ENCODE measurements around the gene TMEM129. TPM values are rescaled to one million over a fixed set of nuclear protein-coding genes. Genes with fewer than 3 reads are reported as not detected.

Gene TMEM129
- polyA plus RNA-seq, 1 experiment: 33.8 TPM

DNA sequence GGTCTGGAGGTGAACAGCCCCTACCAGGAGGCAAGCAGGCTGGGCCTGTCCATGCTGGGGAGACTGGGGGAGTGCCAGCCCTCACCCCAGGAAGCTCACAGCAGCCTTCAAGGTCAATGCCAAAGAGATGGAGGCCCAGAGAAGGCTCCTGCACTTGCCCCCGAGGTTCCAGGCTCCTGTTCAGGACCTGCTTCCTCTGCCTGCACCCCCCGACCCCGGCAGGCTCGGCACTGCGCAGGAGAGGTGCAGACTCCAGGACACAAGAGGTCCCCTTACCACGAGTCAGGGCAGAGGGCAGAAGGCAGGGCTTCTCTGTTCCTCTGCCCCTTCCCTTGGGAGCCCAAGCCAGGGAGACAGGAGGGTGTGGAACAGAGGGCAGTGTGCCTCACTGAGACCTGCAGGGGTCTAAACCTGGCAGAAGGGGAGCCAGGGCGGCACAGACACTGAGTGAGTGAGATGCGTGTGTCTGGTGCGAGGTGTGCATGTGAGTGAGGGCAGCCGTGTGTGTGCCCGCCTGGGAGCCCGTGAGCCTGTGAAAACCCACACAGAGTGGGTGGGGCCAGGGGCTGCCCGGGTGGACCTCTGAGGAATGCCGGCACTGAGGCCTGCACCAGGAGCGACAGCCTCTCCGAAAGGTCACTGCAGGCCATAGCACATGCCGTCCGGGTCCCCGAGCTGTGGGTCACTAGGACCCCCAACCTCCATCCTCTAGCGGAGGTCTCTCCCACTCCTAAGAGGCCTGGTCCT is 41.3 kb upstream of the TMEM129 start:
- TF ChIP-seq, protein P1, sequence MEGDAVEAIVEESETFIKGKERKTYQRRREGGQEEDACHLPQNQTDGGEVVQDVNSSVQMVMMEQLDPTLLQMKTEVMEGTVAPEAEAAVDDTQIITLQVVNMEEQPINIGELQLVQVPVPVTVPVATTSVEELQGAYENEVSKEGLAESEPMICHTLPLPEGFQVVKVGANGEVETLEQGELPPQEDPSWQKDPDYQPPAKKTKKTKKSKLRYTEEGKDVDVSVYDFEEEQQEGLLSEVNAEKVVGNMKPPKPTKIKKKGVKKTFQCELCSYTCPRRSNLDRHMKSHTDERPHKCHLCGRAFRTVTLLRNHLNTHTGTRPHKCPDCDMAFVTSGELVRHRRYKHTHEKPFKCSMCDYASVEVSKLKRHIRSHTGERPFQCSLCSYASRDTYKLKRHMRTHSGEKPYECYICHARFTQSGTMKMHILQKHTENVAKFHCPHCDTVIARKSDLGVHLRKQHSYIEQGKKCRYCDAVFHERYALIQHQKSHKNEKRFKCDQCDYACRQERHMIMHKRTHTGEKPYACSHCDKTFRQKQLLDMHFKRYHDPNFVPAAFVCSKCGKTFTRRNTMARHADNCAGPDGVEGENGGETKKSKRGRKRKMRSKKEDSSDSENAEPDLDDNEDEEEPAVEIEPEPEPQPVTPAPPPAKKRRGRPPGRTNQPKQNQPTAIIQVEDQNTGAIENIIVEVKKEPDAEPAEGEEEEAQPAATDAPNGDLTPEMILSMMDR (IDR thresholded peaks at IDR 0.05; ENCODE audit: insufficient read depth, low read depth, low read length): no peak
- no peak for DNase-seq (ENCODE audit: low read depth)

DNA sequence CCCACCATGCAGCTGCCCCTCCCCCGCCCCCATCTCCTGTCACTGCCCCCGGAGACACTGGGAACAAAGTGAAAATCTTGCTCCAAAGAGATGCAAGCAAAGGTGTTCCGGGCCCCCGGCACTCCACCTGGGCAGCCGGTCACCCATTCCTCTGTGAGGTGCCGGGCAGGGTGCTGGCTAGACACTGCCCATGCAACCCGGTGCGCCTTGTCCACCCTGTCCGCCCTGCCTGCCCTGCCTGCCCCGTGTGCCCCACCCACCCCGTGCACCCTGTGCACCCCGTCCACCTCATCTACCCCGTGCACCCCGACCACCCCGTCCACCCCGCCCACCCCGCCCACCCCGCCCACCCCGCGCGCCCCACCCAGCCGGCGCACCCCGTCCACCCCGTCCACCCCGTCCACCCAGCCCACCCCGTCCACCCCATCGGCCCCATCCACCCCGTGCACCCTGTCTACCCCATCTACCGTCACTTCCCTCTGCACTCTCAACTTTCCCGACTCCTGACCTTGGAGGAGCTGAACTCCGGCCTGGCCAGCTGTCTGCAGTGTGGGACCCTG is 40.1 kb upstream of the TMEM129 start:
- Histone ChIP-seq H3K27me3 (ENCODE audit: control insufficient read depth, insufficient read depth, low read length) (no peaks in the 10 kb centered on the region), H3K4me3 (ENCODE audit: low read depth, low read length) (no peak overlapping the region), H3K36me3 (ENCODE audit: control insufficient read depth, insufficient read depth, low read length) (no peaks in the 10 kb centered on the region)
- CTCF ChIA-PET: interaction anchor here (1.7 kb wide), 1 partner anchor 48 kb away, joined by 7 read pairs; no protein-coding TSS in a partner anchor
- no peak for DNase-seq (ENCODE audit: low read depth)
- POLR2A ChIA-PET: no interaction called here
- TF ChIP-seq, protein P1 (IDR thresholded peaks at IDR 0.05; ENCODE audit: insufficient read depth, low read depth, low read length): no peak

More for the DNA sequence above, 41.3 kb upstream of the TMEM129 start:
- no peak overlapping the region for H3K4me3 ChIP-seq (ENCODE audit: low read depth, low read length)
- CTCF ChIA-PET: interaction anchor here (0.7 to 1.6 kb wide), 2 partner anchors 11 to 48 kb away, joined by 3 to 4 read pairs; no protein-coding TSS in a partner anchor
- H3K27me3 ChIP-seq (ENCODE audit: control insufficient read depth, insufficient read depth, low read length): no peaks in the 10 kb centered on the region
- POLR2A ChIA-PET: no interaction called here
- no peaks in the 10 kb centered on the region for H3K36me3 ChIP-seq (ENCODE audit: control insufficient read depth, insufficient read depth, low read length)

DNA sequence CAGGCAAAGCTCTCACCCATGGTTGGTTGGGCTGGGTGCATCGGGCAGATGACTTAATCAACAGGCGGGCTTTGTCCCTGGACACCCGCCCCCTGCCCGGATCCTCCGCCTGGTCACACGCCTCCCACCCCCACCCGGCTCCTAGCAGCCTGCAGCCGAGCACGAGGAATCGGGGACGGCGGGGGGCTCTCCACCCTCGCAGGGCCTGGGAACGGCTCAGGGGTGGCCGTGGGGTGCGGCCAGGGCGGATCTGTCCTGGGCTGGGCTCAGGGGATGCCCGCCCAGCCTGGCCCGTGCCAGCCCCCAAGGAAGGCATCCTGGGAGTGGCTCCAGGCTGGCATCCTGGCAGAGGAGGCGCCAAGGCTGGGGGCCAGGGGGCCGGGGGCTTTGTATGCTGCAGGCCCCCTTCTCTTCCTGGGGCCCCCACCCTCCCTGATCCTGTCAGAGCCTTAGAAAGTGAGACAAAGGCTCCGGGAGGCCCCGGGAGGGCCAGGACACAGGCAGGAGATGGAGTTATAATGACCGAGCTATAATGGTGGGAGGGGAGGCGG is 39.5 kb upstream of the TMEM129 start:
- H3K27me3 ChIP-seq (ENCODE audit: control insufficient read depth, insufficient read depth, low read length): no peaks in the 10 kb centered on the region
- POLR2A ChIA-PET: no interaction called here
- H3K4me3 ChIP-seq (ENCODE audit: low read depth, low read length): no peak overlapping the region
- TF ChIP-seq, protein P1 (IDR thresholded peaks at IDR 0.05; ENCODE audit: insufficient read depth, low read depth, low read length): no peak
- no peak for DNase-seq (ENCODE audit: low read depth)
- CTCF ChIA-PET: interaction anchor here (1.7 kb wide), 2 partner anchors 13 to 48 kb away, joined by 7 to 11 read pairs; no protein-coding TSS in a partner anchor
- no peaks in the 10 kb centered on the region for H3K36me3 ChIP-seq (ENCODE audit: control insufficient read depth, insufficient read depth, low read length)

DNA sequence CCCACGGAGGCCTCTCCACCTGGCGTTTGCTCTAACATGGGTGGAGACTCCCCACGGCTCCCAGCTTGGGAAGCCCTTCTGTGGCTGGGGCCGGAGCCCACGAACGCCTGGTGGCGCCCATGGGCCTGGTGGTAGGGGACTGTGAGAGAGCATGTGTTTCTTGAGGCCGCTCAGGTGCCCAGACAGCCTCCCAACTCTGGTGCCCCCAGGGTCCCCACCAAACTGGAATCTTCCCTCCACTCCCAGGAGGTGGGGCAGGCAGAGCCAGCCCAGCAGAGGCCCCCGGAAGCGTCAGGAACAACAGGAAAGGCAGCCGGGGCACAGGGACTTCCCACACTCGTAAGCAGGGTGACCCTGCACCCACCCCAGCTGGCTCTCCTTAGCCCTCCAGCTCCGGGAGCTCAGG is 38.7 kb upstream of the TMEM129 start:
- no peak overlapping the region for H3K4me3 ChIP-seq (ENCODE audit: low read depth, low read length)
- H3K27me3 ChIP-seq (ENCODE audit: control insufficient read depth, insufficient read depth, low read length): no peaks in the 10 kb centered on the region
- ChIA-PET CTCF (interaction anchor here (1.0 to 1.7 kb wide), 3 partner anchors 12 to 140 kb away, joined by 3 to 11 read pairs (median 7); no protein-coding TSS in a partner anchor), POLR2A (no interaction called here)
- TF ChIP-seq, protein P1 (IDR thresholded peaks at IDR 0.05; ENCODE audit: insufficient read depth, low read depth, low read length): no peak
- no peak for DNase-seq (ENCODE audit: low read depth)
- no peaks in the 10 kb centered on the region for H3K36me3 ChIP-seq (ENCODE audit: control insufficient read depth, insufficient read depth, low read length)

DNA sequence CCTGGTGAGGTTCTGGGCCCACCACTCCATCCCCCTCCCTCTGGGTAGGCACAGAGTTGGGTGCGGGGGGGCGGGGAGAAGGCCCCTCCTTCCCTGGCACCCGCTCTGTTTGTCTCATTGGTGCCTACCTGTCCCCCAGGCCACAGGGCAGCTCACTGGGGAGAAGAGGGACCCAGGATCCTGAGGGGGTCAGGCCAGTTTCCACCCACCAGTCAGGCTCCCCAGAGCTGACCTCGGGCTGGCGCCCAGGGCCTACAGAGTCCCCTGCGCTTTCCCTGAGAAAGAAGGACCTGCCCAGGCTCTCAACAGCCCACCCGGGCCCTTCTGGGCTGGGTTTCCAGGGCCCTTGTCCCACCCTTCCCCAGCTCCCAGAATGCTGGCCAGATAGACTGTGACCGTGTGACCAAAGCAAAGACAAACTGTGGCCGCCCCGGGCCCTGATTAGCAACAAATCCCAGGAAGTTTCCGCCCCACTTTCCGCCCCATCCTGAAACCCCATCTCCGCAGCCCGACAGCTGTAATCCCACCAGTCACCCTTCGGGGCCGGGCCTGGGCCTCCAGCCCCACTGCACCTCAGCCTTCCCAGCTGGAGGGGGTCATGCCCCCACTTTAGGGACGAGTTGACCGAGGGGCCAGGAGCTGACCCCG is 38.2 kb upstream of the TMEM129 start:
- TF ChIP-seq, protein P1 (IDR thresholded peaks at IDR 0.05; ENCODE audit: insufficient read depth, low read depth, low read length): no peak
- no peak for DNase-seq (ENCODE audit: low read depth)
- POLR2A ChIA-PET: no interaction called here
- Histone ChIP-seq H3K4me3 (ENCODE audit: low read depth, low read length) (no peak overlapping the region), H3K36me3 (ENCODE audit: control insufficient read depth, insufficient read depth, low read length) (no peaks in the 10 kb centered on the region), H3K27me3 (ENCODE audit: control insufficient read depth, insufficient read depth, low read length) (no peaks in the 10 kb centered on the region)
- CTCF ChIA-PET: interaction anchor here (0.6 to 1.7 kb wide), 4 partner anchors 12 to 141 kb away, joined by 3 to 11 read pairs (median 5); no protein-coding TSS in a partner anchor
